HG02798 (cell line): ENCODE measurements around the gene FUZ.

Experiments used
- ATAC-seq: cut with Tn5 transposase; IDR thresholded peaks from one replicate; pipeline ENCODE4 v1.9.1; 2021; ENCODE audit warnings: mild to moderate bottlenecking; ENCODE audit not compliant: unreplicated experiment, poor library complexity

Gene FUZ

GRCh38 chr19:49852631-49853126, 39.6 kb upstream of the FUZ start:
- ATAC-seq: no peak

DNA sequence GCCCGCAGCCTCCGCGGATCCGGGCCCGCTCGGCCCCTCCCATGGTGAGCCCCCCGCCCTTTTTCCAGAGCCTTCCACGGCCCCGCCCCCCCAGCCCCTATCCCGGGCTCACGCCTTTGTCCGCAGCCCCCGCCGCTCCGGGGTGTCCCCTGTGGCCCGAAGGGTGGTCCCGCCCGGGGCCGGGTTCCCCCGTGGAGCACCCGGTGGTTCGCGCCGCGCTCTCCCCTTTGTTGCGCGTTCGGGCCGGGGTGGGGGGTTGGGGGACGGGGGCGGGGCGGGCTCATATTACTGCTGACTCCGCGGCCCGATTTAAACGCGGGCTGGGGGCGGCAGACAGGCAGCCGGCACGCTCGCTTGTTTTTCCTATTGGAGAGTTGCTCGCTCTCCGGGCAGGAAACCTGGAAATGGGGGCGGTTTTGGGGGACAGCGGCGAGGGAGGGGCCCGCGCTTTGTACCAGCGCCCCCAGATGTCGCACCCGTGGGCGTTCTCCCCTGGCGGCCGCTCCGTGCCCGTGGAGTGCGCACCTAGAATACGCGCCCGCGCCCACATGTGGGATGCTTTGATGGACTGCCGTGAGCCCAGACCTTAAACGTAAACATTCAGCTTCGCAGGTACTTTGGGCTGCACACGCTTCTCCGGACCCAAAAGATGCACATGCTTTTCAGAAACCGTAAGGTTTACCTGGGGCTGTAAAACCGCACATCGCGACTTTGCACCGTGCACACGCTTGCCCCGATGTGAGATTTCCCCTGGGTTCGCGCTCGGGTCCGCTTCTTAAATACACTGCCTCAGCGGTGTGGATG, 38.6 kb upstream of the FUZ start:
- ATAC-seq: no peak

DNA sequence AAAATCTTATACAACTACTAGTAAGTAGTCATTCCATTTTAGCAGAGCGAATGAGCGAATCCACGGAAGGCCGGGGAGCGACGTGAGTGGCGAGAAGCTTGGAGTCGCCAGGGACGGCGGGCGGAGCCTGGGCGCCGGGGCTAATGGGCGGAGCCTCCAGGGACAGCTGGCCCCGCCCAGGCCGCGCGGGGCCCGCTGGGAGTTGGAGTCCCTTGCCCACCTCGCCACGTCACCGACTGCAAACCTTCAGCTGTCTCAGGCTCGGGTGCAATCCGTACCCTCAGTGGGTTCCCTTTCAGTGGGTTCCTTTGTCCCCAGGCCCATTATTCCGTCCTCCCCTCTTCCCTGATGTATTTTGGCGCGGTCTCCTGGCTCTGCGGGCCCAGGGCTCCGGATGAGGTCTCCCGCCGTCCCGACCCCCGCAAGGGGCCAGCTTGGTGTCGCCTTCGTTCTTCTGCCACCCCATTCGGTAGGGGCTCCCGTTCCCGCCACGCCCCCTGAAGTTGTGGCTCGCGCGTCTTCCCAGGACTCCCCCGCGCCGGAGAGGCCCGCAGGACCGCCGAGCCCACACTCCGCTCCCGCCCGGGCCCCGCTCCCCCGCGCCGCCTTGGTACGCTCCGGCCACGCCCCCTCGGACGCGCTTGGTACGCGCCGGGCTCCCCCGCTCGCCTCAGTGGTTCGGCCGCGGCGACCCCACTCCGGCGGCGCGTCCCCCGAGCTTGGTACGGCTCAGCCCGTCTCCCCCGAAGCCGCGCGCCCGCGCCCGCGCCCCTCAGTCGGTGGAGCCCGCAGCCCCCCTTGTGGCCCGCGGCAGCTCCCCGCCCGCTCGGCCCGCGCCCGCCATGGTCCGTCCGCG, 37.6 kb upstream of the FUZ start, which contains the start of gene PTOV1:
PTOV1 (plus strand) TSS at position 673 of the 856 bp plus-strand sequence.
- ATAC-seq: peak; percentile 81

GRCh38 chr19:49850221-49850486, 37.1 kb upstream of the FUZ start:
- ATAC-seq: no peak

GRCh38 chr19:49849433-49850220, 36.5 kb upstream of the FUZ start:
- ATAC-seq: no peak

DNA sequence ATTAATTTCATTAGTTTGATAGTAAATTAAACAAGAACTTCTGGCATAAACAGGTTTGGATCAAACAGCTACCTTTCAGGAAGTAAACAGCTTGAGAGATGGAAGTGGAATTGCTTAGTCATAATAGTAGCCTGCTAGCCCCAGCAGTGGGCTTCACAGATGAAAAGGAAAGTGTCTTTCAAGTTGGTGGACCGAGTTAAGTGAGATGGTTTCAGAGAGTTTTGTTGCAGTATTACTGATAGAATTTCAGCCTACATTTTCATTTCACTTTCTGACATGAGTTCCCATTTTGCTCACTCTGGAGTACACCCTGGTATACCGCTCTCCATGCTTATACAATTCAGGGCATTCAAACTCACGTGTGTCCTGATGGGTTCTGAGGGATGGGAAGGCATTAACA, 35.8 kb upstream of the FUZ start:
- no peak for ATAC-seq

- ATAC-seq: no peak
These were observed 34.9 kb upstream of the FUZ start for GRCh38 chr19:49847731-49848696.

- no peak for ATAC-seq
These were observed 33.3 kb upstream of the FUZ start for GRCh38 chr19:49846408-49846807.

- no peak for ATAC-seq
These were observed 32.3 kb upstream of the FUZ start for GRCh38 chr19:49845414-49845813.

GRCh38 chr19:49844138-49845095, 31.3 kb upstream of the FUZ start:
- ATAC-seq: no peak

DNA sequence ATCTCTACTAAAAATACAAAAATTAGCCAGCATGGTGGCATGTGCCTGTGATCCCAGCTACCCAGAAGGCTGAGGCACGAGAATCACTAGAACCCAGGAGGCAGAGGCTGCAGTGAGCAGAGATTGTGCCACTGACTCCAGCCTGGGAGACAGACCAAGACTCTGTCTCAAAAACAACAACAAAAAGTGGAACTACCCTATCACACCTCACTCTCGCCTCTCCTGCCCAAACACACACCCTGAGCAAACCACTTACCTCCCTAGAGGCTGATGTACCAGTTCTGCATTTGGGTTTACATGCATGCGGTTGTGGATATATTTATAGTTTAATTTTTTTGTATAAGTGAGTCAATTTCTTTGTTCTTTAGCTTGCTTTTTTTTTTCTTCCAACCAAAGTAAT, 30.2 kb upstream of the FUZ start:
- no peak for ATAC-seq

GRCh38 chr19:49840736-49841249, 27.7 kb upstream of the FUZ start:
- no peak for ATAC-seq

DNA sequence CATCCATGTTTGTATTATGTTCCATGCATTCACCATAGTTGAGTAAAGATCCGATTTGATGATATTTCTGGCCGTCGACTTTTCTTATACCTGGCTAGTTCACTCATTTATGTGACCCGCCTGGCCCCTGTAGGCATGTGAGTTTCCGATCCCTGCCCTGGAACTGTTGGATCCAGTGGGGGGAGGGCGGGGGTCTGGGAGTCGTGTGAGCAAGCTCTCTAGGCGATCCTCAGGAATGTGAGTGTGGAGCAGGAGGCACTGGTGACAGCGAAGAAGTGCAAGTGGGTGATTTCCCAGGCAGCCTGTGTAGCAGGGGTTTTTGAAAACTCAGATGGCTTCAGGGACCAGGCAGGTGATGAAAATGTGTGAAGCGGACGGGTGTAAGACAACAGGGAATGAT, 27.2 kb upstream of the FUZ start:
- ATAC-seq: no peak

GRCh38 chr19:49839713-49840112, 26.6 kb upstream of the FUZ start:
- no peak for ATAC-seq

GRCh38 chr19:49838885-49839588, 25.9 kb upstream of the FUZ start:
- no peak for ATAC-seq

GRCh38 chr19:49837425-49837824, 24.3 kb upstream of the FUZ start:
- no peak for ATAC-seq

GRCh38 chr19:49837009-49837310, 23.9 kb upstream of the FUZ start:
- ATAC-seq: no peak
